GM12875 (cell line): ENCODE measurements around the gene NR1I3.

Source experiments
- H3K4me3 ChIP-seq: one replicate; pipeline ENCODE4 v1.5.1; 2011; ENCODE audit warnings: low read depth, low read length, control low read depth
- CTCF ChIP-seq: IDR thresholded peaks from 2 replicates; pipeline ENCODE4 v1.5.1; 2011; ENCODE audit warnings: low read depth, mild to moderate bottlenecking, control low read depth, inconsistent platforms, low read length, moderate library complexity, borderline replicate concordance; ENCODE audit not compliant: insufficient read depth

NR1I3 gene

GRCh38 chr1:161216945-161217712 is 20.9 kb downstream of the NR1I3 start:
- TF ChIP-seq CTCF: no peak
- H3K4me3 ChIP-seq: no peak overlapping the region

GRCh38 chr1:161215076-161215475 is 22.9 kb downstream of the NR1I3 start, which contains the start of gene FCER1G:
TSS of gene FCER1G (plus strand) at chr1:161215295. CDS start at chr1:161215322, 27 bp downstream.
- no peak within 1 kb of the TSS for H3K4me3 ChIP-seq
- no peak for TF ChIP-seq CTCF

GRCh38 chr1:161214369-161214768 is 23.6 kb downstream of the NR1I3 start:
- H3K4me3 ChIP-seq: no peak overlapping the region
- no peak for TF ChIP-seq CTCF

DNA sequence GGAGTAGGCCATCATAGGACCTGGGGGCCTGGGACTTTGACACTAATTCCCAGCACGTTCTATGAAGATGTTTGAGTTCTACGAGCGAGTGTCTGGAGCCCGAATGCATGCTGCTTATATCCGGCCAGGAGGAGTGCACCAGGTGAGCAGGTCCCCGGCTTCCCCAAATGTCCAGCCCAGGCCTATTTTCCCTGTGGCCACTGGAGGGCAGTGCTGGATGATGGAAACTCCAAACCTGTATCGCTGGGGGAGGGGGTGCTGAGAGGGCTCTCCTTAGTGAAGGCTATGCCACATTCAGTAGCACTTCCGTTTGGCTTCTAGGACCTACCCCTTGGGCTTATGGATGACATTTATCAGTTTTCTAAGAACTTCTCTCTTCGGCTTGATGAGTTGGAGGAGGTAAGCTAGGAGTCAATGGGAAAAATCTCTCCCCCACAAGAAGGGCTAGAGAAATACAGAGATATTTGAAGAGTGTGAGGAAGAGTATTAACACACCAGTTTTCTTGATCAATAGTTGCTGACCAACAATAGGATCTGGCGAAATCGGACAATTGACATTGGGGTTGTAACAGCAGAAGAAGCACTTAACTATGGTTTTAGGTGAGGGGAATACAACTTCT is 28.1 kb downstream of the NR1I3 start:
- H3K4me3 ChIP-seq: no peak overlapping the region
- peak; percentile 86 for TF ChIP-seq CTCF

GRCh38 chr1:161207173-161207572 is 30.8 kb downstream of the NR1I3 start:
- no peak for TF ChIP-seq CTCF

DNA sequence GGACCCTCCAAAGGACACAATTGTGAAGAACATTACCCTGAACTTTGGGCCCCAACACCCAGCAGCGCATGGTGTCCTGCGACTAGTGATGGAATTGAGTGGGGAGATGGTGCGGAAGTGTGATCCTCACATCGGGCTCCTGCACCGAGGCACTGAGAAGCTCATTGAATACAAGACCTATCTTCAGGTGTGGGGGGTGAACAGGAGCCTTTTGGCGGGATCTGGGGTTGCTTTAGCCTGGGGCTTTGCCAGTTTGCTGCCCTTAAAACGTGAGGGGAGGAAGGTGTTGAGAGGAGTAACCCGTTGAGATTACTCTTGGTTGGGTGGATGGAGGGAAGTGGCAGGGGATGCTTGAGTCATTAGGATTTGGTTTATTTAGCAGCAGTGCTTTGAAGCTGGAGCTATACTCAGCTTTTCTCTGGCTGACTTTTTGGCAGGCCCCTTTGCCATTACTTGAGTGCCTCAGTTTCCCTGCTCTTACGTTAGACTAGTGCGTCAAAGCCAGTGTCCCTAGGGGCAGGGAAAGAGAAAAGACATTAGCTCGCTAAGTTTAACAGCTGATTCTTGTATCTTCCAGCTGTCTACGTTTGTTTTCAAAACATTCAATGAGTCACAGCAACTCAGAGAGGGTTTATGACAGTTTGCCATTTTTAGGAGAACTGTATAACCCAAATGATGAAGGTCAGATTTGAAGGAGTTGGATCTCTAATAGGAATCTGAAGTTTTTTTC is 31.4 kb downstream of the NR1I3 start:
- H3K4me3 ChIP-seq: no peak overlapping the region
- TF ChIP-seq CTCF: no peak

More at GRCh38 chr1:161207173-161207572, 30.8 kb downstream of the NR1I3 start:
- H3K4me3 ChIP-seq: no peak overlapping the region
